ENCODE measurements around the gene ZNF415.

Gene ZNF415

GRCh38 chr19:53068199-53068598 is 64.5 kb downstream of the ZNF415 start:
- in situ Hi-C loops (cut with MboI; ENCODE audit: low pct_unique_long_range_greater_than_20kb, low sequenced_read_pairs): no loop called here
- no peak for DNase-seq

- in situ Hi-C loops (cut with MboI; ENCODE audit: low pct_unique_long_range_greater_than_20kb, low sequenced_read_pairs): no loop called here
- DNase-seq: no peak
Observed at GRCh38 chr19:53057904-53058580, 74.7 kb downstream of the ZNF415 start.
